ENCODE results near the gene FREM2. TPM values are rescaled to one million over a fixed set of nuclear protein-coding genes. Genes with fewer than 3 reads are reported as not detected.

Gene FREM2
- total and polyA plus RNA-seq, 2 experiments from 2014 or later: 2.4 to 29.8 TPM

GRCh38 chr13:38905861-38906260 is 219.0 kb downstream of the FREM2 start:
- Histone ChIP-seq H3K36me3 (ENCODE audit: insufficient read depth) (no peaks in the 10 kb centered on the region), H3K4me3 (no peak overlapping the region), H4K20me1 (replicated peaks; ENCODE audit: insufficient read depth) (no peaks in the 10 kb centered on the region), H3K4me2 (no peak overlapping the region), H3F3A (replicated peaks; ENCODE audit: low read depth) (no peaks in the 10 kb centered on the region), H3K27me3 (ENCODE audit: insufficient read depth) (no peaks in the 10 kb centered on the region), H3K9me2 (ENCODE audit: insufficient read depth) (no peaks in the 10 kb centered on the region), H3K4me1 (ENCODE audit: insufficient read depth) (no peaks in the 10 kb centered on the region), H3K79me2 (replicated peaks; ENCODE audit: insufficient read depth) (no peaks in the 10 kb centered on the region), H3K27ac (ENCODE audit: low read depth) (no peak overlapping the region), H2AFZ (peak overlapping the region; percentile 7; the same call in 1 of the 2 replicates)
- Mint-ChIP-seq H3K4me3 (no peak overlapping the region), H3K4me1 (no peaks in the 10 kb centered on the region), H3K27ac (no peak overlapping the region), H3K27me3 (ENCODE audit: insufficient read depth, low read depth, poor library complexity) (peaks cover 3% of the 10 kb centered on the region), H3K9me3 (no peaks in the 10 kb centered on the region; the same call in 2 of the 3 replicates), H3K36me3 (ENCODE audit: low read depth) (no peaks in the 10 kb centered on the region)
- TF ChIP-seq NANOG (IDR thresholded peaks at IDR 0.05; ENCODE audit: borderline replicate concordance) (no peak), ZNF331 (CRISPR knock-in tag; IDR thresholded peaks at IDR 0.05; ENCODE audit: low read depth) (no peak), POLR2AphosphoS5 (IDR thresholded peaks at IDR 0.05; ENCODE audit: low read depth) (no peak), JUNB (IDR thresholded peaks at IDR 0.05; ENCODE audit: unreplicated experiment) (no peak), EZH2 (IDR thresholded peaks at IDR 0.05; ENCODE audit: low read depth, unreplicated experiment) (no peak), EZH2phosphoT487 (IDR thresholded peaks at IDR 0.05; ENCODE audit: unreplicated experiment) (no peak), ZNF462 (CRISPR knock-in tag; IDR thresholded peaks at IDR 0.05) (no peak), CREB1 (CRISPR knock-in tag; IDR thresholded peaks at IDR 0.05; ENCODE audit: low read depth) (no peak), ETS1 (IDR thresholded peaks at IDR 0.05) (no peak), REST (IDR thresholded peaks at IDR 0.05; ENCODE audit: unreplicated experiment) (no peak), STAT1 (IDR thresholded peaks at IDR 0.05; ENCODE audit: unreplicated experiment) (no peak), CTCF (conservative IDR thresholded peaks at IDR 0.05; ENCODE audit: low read depth in 2 of 2) (no peak), ZNF114 (CRISPR knock-in tag; IDR thresholded peaks at IDR 0.05) (no peak)
- ATAC-seq (no peak), DNase-seq (ENCODE audit: low spot score) (no peak)

All from GM23338 (cell line).